Duodenal mucosa (tissue), 2 donors: ENCODE results near the gene PABPN1.

ENCODE experiments used
- H3K27ac ChIP-seq: one replicate; pipeline ENCODE4 v1.7.0; 2013; ENCODE audit warnings: low read depth, low read length
- H3K27me3 ChIP-seq, 2 donors: one replicate each; pipeline ENCODE4 v1.7.0; 2013; ENCODE audit warnings: low read length in 2 of 2, control low read depth in 1 of 2; ENCODE audit not compliant: insufficient read depth in 2 of 2, control insufficient read depth in 1 of 2
- H3K36me3 ChIP-seq, 2 donors: one replicate each; pipeline ENCODE4 v1.7.0; 2013; ENCODE audit warnings: low read length in 2 of 2, control low read depth in 1 of 2; ENCODE audit not compliant: insufficient read depth in 2 of 2, control insufficient read depth in 1 of 2
- H3K4me1 ChIP-seq, 2 donors: one replicate each; pipeline ENCODE4 v1.7.0; 2013; ENCODE audit warnings: low read length in 2 of 2, control low read depth in 1 of 2; ENCODE audit not compliant: insufficient read depth in 2 of 2, control insufficient read depth in 1 of 2
- H3K4me3 ChIP-seq, 2 donors: one replicate each; pipeline ENCODE4 v1.7.0; 2013; ENCODE audit warnings: low read length in 2 of 2, low read depth in 1 of 2
- H3K9ac ChIP-seq, 2 donors: one replicate each; pipeline ENCODE4 v1.7.0; 2013; ENCODE audit warnings: low read length in 2 of 2, low read depth in 1 of 2
- H3K9me3 ChIP-seq, 2 donors: one replicate each; pipeline ENCODE4 v1.7.0; 2013; ENCODE audit warnings: low read length in 2 of 2, control low read depth in 1 of 2; ENCODE audit not compliant: control insufficient read depth in 1 of 2

PABPN1 gene

GRCh38 chr14:23327947-23328744 is 6.9 kb downstream of the PABPN1 start:
- Histone ChIP-seq H3K27me3 (no peaks in the 10 kb centered on the region), H3K36me3 (peaks cover 18 to 25% of the 10 kb centered on the region in 2 donors), H3K27ac (no peak overlapping the region), H3K9me3 (no peaks in the 10 kb centered on the region), H3K9ac (no peak overlapping the region), H3K4me3 (no peak overlapping the region), H3K4me1 (peaks cover under 1 to 4% of the 10 kb centered on the region in 2 donors)

GRCh38 chr14:23335623-23336022 is 14.4 kb downstream of the PABPN1 start:
- Histone ChIP-seq H3K4me3 (no peak overlapping the region), H3K9ac (no peak overlapping the region), H3K27me3 (no peaks in the 10 kb centered on the region), H3K9me3 (no peaks in the 10 kb centered on the region), H3K27ac (no peak overlapping the region), H3K4me1 (no peaks in the 10 kb centered on the region), H3K36me3 (no peaks in the 10 kb centered on the region)

- Histone ChIP-seq H3K4me3 (no peak overlapping the region), H3K4me1 (no peaks in the 10 kb centered on the region), H3K9me3 (no peaks in the 10 kb centered on the region), H3K27ac (no peak overlapping the region), H3K9ac (no peak overlapping the region), H3K36me3 (no peaks in the 10 kb centered on the region), H3K27me3 (no peaks in the 10 kb centered on the region)
Observed at GRCh38 chr14:23339506-23340268, 18.4 kb downstream of the PABPN1 start.

- H3K9ac ChIP-seq, result no peak overlapping the region
- H3K4me1 ChIP-seq, result no peaks in the 10 kb centered on the region
- H3K27me3 ChIP-seq, result no peaks in the 10 kb centered on the region
- no peaks in the 10 kb centered on the region for H3K9me3 ChIP-seq
- no peaks in the 10 kb centered on the region for H3K36me3 ChIP-seq
- H3K27ac ChIP-seq, result no peak overlapping the region
- no peak overlapping the region for H3K4me3 ChIP-seq
Observed at GRCh38 chr14:23344481-23344880, 23.2 kb downstream of the PABPN1 start.

- no peaks in the 10 kb centered on the region for H3K4me1 ChIP-seq
- peaks cover 7 to 9% of the 10 kb centered on the region in 2 donors for H3K27me3 ChIP-seq
- H3K4me3 ChIP-seq, result no peak overlapping the region
- no peaks in the 10 kb centered on the region for H3K36me3 ChIP-seq
- H3K27ac ChIP-seq, result no peak overlapping the region
- no peaks in the 10 kb centered on the region for H3K9me3 ChIP-seq
- no peak overlapping the region for H3K9ac ChIP-seq
Observed at GRCh38 chr14:23345987-23346692, 24.9 kb downstream of the PABPN1 start.

- H3K4me3 ChIP-seq, result no peak overlapping the region
- peaks cover 14 to 16% of the 10 kb centered on the region in 2 donors for H3K27me3 ChIP-seq
- no peaks in the 10 kb centered on the region for H3K9me3 ChIP-seq
- peaks cover 0 to 2% of the 10 kb centered on the region in 2 donors for H3K4me1 ChIP-seq
- no peaks in the 10 kb centered on the region for H3K36me3 ChIP-seq
- H3K9ac ChIP-seq, result no peak overlapping the region
- no peak overlapping the region for H3K27ac ChIP-seq
Observed at GRCh38 chr14:23346693-23347405, 25.6 kb downstream of the PABPN1 start.

DNA sequence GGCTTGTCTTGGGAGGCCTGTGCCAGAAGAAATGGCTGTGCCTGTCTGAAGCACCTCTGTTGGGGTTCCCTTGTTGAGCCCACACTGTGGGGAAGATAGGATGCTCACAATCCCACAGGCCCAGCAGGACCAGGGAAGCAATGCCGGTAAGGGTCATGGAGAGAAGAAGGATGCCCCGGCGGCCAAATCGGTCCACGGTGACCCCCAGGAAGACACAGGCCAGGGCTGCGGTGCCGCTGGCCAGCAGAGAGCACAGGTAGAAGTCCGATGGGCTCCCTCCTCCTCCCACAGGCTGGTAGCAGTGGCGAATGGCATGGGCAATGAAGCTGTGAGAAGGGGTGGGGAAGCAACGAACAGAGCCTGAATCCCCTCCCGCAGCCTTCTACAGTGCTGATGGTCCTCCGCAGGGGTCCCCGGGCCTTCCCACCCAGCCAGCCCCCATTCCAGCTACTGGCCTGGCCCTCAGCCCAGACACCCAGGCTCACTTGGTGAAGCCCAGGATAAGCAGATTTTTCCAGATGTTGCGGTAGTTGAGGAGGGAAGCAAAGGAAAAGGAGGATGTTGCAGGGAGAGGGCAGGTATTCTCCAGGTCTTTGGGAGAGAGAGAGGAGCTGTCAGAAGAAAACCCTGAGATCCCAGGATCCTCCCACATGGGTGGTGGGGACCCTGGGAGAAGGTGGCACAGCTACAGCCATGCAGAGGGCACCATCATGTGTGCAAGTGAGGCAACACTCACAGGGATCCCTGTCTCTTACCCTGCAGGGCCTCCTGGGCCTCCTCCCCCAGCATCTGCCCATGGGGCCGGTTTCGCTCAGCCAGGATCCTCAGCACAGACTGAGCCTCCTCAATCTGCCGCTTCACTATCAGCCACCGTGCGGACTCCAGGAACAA is 26.4 kb downstream of the PABPN1 start:
- H3K9ac ChIP-seq, result no peak overlapping the region
- peaks cover 0 to 9% of the 10 kb centered on the region in 2 donors for H3K4me1 ChIP-seq
- no peaks in the 10 kb centered on the region for H3K36me3 ChIP-seq
- H3K27me3 ChIP-seq, result peaks cover 16 to 22% of the 10 kb centered on the region in 2 donors
- H3K9me3 ChIP-seq, result no peaks in the 10 kb centered on the region
- H3K4me3 ChIP-seq, result no peak overlapping the region
- H3K27ac ChIP-seq, result no peak overlapping the region

GRCh38 chr14:23348297-23348655 is 27.0 kb downstream of the PABPN1 start:
- Histone ChIP-seq H3K27me3 (peaks cover 17 to 25% of the 10 kb centered on the region in 2 donors), H3K9ac (no peak overlapping the region), H3K4me3 (no peak overlapping the region), H3K4me1 (peaks cover 0 to 9% of the 10 kb centered on the region in 2 donors), H3K27ac (no peak overlapping the region), H3K36me3 (no peaks in the 10 kb centered on the region), H3K9me3 (no peaks in the 10 kb centered on the region)

- H3K4me3 ChIP-seq, result no peak overlapping the region
- no peaks in the 10 kb centered on the region for H3K36me3 ChIP-seq
- H3K9ac ChIP-seq, result no peak overlapping the region
- H3K9me3 ChIP-seq, result no peaks in the 10 kb centered on the region
- H3K4me1 ChIP-seq, result peaks cover 0 to 9% of the 10 kb centered on the region in 2 donors
- peaks cover 27 to 35% of the 10 kb centered on the region in 2 donors for H3K27me3 ChIP-seq
- no peak overlapping the region for H3K27ac ChIP-seq
Observed at GRCh38 chr14:23349156-23349845, 28.0 kb downstream of the PABPN1 start.
